ENCODE results near the gene PPFIA1. TPM values are rescaled to one million over a fixed set of nuclear protein-coding genes. Genes with fewer than 3 reads are reported as not detected.

Gene PPFIA1
- total RNA-seq, 1 donor from 2014 or later, result 24.9 TPM

DNA sequence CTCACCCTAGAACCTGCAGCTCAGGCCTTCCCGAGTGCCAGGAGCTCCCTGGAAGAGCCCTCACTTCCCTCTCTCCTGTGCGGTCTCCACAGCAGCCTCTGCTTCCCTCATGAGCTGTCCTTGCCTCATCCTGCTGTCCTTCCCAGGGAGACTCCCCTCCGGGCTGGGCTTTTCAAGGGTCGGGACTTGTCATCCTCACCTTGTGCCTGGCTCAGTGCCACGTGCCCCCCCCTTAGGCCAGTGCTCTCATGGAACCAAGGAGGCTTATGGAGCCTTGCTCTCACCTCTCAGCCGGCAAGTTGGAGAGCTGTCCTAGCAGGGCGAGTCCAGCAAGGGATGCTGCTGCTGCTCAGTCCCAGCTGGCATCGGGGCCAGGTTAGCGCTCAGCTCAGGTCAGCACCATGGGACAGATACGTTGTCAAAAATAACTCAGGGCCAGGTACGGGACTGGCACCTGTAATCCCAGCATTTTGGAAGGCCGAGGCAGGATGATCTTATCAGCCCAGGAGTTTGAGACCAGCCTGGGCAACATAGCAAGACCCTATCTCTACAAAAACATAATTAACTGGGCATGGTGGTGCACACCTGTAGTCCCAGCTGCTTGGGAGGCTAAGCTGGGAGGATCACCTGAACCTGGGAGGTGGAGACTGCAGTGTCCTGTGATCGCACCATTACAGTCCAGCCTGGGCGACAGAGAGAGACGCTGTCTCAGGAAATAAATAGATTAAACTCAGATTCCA is 141.4 kb downstream of the PPFIA1 start:
- no peak for DNase-seq (ENCODE audit: low read depth in 2 of 2)

DNA sequence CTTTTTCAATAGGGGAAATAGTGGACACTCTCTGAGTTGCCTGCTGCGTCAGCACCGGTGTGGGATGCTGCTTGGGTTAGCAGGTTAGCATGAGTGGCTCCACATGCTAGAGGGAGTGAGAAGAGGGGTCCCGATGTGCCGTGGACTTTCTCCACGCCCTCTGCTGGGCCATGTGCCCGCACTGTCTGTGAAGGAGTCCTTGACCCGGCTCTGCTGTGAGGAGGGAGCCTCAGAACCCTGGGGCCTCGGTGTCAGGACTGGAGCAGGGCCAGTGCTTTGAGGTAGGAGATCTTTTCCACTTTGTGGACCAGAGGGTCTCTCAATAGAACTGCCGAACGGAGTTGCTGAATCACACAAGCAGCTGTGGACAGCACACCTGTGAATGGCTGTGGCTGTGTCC is 142.7 kb downstream of the PPFIA1 start:
- DNase-seq (ENCODE audit: low read depth in 2 of 2), result no peak

DNA sequence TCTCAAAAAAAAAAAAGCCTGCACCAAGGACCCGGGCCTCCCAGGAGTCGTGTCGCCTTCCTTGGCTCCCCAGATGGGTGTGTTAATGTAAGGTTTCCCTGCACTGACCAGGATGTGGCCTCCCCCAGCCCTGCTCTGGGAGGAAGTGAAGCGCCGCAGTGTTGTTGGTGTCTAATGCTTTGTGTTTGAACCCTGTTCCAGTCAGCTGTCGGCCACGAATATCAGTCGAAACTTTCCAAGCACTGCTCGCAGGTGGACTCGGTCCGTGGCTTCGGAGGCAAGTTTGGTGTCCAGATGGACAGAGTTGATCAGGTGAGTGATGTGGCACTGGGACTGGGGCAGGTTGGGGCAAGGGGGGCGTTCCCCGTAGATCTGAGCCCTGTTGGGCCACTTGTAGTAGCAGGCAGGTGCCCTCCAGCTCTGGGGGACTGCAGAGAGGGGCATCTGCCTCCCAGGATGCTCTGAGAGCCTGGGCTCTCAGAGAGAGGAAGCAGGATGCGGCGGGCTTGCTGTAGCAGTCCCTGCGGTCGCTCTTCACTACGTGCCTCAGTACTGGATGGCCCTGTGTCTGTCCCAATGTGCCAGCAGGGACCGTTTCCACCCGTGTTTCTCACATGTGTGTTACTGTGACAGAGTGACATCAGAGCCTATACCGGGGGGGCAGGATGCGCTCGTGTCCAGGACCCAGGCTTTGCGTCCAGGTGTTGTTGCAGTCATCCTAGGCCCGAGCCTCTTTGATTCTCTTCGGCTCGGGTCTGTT is 144.0 kb downstream of the PPFIA1 start:
- DNase-seq (ENCODE audit: low read depth in 2 of 2), result no peak

DNA sequence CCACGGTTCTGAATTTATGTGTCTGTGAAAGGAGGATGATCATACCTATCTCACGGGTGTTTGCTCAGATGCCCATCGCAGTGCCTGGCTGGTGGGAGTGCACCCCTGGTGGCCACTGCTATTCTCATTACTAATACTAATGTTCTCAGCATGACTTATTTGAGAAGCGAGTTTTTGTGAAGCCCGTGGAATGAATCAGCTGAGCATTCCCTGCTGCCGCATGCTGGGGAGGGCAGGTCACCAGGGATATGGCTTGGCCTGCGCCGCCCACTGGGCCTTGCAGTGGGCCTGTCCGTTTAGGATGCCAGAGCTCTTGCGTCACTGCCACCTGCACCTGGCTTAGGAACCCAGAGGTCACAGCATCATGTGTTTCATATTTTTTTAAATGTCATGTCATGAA is 144.7 kb downstream of the PPFIA1 start:
- no peak for DNase-seq (ENCODE audit: low read depth in 2 of 2)

DNA sequence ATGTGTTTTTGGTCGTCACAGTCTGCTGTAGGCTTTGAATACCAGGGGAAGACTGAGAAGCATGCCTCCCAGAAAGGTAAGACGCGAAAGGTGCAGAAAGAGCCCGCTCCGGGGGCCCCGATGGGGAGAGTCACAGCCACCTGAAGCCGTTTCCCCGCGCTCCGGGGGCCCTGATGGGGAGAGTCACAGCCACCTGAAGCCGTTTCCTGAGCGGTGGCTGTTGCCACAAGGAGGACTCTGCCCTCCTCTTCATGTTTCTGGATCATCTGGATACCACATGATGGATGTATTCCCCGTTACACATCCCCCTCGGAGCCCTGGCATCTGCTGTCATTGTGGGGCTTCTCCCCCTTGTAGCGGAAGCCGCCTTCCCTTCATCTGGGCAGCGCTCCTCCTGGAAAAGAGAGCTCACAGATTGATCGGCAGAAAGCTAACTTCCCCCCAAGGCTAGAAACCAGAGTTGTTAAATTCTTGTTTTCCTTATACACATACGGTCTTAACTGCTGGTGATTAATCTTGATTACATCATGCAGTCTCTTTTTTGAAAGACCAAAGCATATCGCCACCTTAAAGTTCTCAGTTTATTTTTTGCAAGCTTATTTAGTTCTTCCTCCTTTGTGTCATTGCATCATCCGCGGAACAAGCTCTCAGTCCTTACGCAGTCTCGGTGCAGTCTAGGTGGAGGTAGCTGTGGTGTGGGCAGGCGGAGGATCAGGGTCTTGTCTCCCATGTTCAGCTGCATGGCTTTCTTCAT is 145.3 kb downstream of the PPFIA1 start:
- DNase-seq (ENCODE audit: low read depth in 2 of 2), result no peak

DNA sequence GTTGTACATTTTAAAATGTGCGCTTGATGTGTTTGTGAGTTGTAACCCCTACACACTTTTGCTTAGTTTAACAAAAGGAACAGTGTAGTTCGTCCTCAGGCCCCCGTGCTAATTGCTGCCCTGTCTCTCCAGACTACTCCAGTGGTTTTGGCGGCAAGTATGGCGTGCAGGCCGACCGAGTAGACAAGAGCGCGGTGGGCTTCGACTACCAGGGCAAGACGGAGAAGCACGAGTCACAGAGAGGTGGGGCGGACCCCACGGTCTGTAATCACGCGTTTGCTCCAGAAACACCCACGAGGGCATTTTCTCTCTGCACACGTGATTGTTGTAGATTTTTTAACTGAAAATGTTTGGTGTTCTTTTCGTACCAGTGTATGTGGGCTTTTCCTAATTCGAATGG is 146.4 kb downstream of the PPFIA1 start:
- DNase-seq (ENCODE audit: low read depth in 2 of 2), result no peak

DNA sequence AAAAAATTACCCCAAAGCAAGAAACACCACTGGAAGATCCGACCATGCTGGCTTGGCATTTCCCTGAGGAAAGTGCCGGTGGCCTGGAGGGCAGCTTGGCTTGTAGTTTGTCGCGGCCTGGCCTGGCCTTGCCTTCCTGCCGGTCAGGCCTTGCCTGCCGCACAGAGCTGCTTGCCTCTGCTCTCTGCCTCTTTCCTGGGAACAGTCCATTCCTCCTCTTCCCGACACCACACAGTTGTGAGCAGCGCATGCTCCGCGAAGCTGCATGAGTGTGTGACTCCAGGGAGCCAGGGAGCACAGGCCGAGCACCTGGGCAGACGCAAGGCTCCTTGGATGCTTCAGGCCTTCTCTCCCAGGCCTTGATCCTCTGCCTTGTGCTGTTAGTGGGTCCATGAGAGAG is 147.6 kb downstream of the PPFIA1 start:
- DNase-seq (ENCODE audit: low read depth in 2 of 2), result no peak

DNA sequence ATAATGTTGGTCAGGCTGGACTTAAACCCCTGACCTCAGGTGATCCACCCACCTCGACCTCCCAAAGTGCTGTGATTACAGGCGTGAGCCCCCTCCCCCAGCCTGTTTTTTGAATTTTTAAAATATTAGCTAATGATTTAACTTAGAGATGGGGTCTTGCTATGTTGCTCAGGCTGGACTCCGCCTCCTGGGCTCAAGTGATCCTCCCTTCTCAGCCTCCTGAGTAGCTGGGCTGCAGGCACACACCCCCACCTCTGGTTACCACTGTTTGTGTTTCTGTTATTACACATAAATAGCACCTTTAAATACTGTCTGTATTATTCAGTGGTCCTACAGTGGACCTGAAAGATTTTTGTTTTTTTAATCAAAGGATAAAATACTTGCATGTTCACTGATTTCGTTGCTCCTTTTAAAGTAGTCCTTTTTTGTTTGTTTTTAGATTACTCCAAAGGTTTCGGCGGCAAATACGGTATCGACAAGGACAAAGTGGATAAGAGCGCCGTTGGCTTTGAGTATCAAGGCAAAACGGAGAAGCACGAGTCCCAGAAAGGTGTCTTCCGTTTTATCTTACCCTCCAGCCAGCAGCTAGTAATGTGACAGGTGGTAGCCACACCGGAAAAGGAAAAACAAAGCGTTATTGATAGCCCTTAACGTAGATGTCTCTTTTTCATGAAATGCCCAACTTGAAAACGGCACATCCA is 149.0 kb downstream of the PPFIA1 start:
- no peak for DNase-seq (ENCODE audit: low read depth in 2 of 2)

DNA sequence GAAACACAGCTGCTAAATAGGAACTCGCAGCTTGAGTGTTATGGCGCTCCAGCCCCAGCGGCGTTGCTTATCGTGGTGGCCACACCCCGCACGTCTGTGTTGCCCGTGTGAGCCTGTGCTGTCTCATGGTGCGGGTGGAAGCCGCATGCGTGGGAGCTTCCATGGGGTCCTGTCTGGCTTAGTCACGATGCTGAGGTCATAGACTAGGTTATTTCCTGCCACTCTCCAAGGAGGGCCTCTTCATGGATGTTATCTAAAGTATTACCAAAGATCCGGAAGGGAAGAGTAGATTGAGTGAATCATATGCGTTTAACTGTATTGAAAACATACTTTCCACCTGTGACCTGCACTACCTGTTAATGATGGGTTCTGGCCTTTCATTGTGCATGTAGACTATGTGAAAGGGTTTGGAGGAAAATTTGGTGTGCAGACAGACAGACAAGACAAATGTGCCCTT is 149.5 kb downstream of the PPFIA1 start:
- DNase-seq (ENCODE audit: low read depth in 2 of 2), result peak in 1 of 2 donors; percentile 69

DNA sequence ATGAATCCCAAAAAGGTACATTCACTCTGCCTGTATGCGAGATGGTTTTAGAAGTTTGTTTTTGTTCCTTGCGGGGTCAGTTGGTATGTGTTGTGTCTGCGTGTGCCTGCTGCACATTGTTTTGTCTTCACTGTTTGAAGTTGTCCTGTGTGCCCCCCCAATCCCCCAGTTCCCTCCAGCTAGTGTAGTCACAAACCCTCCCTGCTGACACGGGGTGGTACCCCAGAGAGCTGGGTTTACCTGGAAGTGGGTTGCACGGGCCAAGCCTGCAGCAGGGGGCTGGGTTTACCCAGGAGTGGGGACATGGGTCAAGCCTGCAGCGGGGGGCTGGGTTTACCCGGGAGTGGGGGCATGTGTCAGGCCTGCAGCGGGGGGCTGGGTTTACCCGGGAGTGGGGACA is 150.0 kb downstream of the PPFIA1 start:
- no peak for DNase-seq (ENCODE audit: low read depth in 2 of 2)

DNA sequence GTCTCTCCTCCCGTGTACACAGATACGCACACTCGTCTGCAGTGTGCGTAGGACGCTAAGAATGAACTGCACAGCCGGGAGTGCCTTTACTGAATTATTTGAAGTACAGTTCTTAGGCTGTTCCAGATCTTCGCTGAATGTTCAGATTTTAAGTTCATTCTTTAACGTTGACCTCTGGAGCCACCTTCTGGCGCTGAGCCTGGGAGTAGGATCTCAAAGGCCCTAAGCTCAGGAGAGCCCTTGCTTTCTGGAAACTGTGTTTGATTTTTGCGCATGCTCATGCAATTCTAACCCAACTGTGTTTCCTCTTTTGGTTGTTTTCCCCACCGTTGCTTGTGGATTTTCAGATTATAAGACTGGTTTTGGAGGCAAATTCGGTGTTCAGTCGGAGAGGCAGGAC is 150.6 kb downstream of the PPFIA1 start:
- DNase-seq (ENCODE audit: low read depth in 2 of 2), result no peak

DNA sequence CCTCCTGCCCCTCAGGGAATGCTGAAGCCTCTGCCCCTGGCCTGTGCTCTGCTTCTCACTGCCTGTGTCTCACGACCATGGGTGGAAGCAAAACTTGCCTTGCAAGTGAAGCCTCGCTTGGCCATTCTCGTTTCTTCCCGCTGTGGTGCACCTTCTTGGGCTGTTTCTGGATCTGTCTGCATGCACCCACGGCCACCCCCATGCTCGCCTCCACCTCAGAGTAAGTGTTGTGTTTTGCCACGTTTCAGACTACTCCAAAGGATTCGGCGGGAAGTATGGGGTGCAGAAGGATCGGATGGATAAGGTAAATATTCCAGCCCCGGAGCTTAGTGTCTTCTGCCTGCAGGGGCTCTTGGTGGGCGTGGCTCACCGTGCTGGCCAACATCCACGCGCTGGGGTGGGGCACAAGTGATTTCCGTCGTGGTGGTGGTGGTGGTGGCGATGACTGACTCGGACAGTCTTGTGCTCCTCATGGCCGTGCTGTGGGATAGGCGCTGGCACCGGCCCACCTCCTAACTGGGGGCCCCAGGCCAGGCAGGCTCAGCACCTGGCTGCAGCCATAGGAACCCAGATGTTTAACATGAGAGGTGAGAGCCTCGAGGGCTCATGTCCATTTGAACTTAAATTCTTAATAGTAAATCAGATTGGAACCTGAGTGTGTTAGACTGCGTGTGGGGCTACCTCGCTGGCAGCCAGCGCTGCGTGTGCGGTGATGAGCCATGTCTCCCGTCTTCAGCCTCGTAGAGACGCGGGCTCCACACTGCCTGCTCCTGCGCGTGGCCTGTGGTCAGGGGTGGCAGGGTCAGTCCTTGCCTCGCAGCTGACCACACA is 152.4 kb downstream of the PPFIA1 start:
- DNase-seq (ENCODE audit: low read depth in 2 of 2), result no peak

DNA sequence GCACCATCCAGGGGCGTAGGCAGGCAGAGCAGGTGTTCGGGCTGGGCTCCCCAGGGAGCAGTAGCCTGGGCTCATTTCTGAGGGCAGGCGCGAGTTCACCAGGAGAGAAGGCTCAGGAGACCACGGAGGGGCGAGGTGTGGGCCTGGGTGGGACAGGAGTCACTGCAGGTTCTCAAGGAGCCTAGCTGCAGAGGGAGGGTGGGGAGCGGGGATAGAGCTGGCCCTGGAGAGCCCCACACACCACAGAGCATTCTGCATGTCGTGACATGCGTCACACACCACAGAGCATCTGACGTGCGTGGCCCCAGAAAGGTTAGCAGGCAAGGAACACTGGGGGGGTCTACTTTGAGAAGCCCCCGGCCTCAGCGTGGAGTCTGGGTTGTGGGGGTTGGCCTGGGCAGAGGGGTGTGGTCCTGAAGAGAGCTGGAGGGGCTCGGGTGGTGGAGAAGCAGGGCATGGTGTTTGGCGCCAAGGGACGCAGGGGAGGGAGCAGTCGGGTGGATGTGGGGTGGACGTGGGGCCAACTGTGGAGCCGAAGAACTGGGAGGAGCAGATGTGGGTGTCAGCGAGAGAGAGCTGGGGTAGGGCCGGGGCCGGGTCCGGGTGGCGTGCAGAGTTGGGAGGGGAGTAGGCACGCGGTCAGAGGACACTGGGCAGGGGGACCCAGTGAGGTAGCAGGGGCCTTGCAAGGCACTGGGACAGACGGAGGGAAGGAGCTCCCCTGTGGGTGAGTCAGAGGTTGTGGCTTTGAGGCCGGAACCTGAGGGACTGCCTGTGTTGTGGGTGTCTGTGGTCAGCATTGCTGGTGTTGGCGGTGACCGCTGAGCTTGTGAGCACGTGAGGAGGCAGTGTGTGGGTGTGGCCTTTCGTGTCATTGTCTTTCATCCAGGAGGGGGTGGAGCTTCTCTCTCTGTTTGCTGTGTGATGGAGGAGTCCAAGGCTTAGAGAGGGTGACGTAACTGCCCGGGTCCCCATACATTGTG is 153.3 kb downstream of the PPFIA1 start:
- peak in 1 of 2 donors; percentile 51 for DNase-seq (ENCODE audit: low read depth in 2 of 2)

DNA sequence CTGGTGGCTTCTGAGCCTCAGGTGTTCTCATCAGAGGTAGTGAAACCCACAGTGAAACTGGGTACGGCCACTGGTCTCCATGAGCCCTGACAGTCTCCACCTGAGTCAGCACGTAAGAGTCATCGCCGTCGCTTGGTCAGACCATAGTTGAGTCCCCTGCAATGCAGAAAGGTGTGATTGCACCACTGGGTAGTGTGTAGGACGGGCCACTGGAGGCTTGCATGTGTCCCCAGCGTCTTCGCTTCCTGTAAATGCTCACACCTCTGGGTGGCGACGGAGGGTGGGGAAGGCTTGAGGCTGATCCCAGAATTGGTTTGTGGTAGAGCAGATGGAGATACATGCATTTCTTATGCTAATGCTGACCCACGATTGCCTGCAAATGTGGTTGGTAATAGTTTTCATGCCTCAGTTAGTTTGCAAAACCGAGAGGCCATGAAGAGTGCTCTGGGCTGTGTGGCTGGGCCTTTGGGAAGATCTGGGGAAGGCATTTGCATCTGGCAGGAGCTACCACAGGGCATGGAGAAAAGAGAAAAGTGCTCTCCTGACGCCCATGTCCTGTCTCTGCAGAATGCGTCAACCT is 154.4 kb downstream of the PPFIA1 start:
- DNase-seq (ENCODE audit: low read depth in 2 of 2), result no peak

DNA sequence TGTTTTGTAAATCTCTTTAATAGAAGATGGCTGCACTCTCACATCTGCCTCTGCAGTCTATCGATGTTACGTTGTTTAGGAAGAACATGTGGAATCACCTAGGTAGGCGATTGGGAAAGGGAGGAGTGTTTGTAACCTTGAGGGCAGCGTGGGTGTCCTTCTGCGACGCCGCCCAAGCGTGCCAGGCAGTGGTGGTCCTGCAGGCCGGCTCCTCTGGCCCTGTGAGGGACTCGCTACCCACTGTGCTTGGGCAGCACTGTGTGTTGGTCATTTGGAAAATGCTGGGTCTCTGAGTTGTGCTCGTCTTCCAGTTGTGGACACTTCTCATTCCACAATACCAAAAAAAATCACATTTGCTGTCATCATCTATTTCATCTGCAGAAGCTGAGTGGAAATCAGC is 156.9 kb downstream of the PPFIA1 start:
- no peak for DNase-seq (ENCODE audit: low read depth in 2 of 2)

DNA sequence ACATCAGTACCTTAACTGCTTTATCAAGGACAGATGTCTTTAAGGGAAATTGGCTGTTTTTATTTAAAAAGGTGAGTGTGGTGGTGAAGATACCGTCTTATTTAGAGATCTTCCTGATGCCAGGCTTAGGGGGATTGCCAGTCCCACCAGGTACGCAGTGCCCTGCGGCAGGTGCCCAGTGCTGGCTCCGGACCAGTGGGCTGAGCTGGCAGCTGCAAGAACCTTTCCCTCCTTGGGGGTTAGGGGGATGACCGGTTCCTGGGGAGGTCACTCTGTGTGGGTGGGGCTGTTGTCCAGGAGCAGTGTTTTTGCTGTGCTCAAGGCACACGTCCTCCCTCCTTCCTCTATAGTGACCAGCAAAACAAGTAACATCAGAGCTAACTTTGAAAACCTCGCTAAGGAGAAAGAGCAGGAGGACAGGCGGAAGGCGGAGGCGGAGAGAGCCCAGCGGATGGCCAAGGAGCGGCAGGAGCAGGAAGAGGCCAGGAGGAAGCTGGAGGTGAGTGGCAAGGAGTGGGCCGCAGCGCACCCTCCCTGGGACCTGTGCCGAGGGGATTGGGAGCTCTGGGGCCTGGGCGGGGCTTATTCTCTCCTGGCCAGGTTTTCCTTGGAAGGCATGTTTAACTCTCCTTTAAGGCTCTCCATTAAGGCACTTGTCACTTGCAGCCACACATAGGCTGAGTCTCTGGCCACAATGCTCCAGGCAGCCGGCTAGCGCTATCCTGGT is 158.4 kb downstream of the PPFIA1 start:
- no peak for DNase-seq (ENCODE audit: low read depth in 2 of 2)

DNA sequence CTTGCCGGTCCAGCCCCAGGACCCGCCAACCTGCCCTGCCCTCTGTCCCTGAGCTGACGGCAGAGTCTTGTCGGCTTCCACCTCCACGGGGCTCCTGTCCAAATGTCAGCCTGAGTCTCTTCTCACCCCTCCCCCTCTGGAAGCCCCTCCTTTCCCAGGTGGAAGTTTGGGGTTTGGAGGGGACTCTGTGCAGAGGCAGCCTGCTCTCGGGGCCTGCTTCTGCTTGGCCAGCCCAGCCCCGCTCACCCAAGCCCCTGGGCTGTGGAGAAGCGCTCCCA is 158.9 kb downstream of the PPFIA1 start:
- DNase-seq (ENCODE audit: low read depth in 2 of 2), result no peak

DNA sequence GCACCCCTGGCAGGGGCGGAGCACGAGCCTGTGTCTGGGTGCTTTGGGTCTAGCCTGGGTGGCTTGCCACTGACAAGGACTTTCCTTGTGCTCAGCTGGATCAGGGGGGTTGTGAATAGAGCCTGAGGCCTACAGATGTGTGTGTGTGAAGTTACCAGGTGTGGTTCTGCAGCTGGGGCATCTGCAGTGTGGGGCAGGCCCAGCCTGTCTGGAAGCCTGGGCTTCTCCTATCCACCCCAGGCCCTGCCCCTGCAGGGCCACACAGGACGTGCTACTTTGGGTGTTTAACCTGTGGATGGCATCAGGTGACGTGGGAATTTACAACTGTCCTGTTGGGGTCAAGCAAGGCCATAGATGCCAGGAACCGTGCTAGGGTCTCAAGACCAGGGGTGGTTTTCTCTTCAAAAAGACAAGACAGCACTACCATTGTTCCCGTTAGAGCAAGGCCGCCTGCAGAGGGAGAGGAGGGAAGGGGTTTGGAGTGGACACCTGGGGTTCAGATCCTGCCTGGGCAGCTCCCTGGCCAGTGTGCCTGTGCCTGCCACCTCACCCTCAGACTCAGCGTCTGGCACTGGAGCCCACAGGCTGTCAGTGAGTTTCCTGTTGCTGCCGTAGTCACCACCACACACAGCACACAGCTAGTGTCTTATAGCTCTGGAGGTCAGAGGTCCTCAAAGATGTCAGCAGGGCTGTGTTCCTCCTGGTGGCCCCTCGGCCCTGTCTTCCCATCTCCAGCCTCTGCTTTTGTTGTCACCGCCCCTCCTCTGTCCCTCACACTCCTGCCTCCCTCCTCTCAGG is 159.4 kb downstream of the PPFIA1 start:
- no peak for DNase-seq (ENCODE audit: low read depth in 2 of 2)
